HCT116 (cell line): ENCODE data around the gene SARM1.

Experiments
- CEBPB ChIP-seq: IDR thresholded peaks from 2 replicates; pipeline ENCODE4 v1.6.1; 2012; ENCODE audit warnings: low read depth
- EZH2 ChIP-seq: fragments of 200-600 bp; sonication (generic); IDR thresholded peaks from 2 replicates; pipeline ENCODE4 v1.6.1; 2017; ENCODE audit warnings: antibody characterized with exemption, mixed run types
- EZH2phosphoT487 ChIP-seq: fragments of 200-600 bp; IDR thresholded peaks from 2 replicates; pipeline ENCODE4 v1.6.1; 2018; ENCODE audit warnings: antibody characterized with exemption, borderline replicate concordance
- JUND ChIP-seq: IDR thresholded peaks from 2 replicates; pipeline ENCODE4 v1.6.1; 2012
- POLR2A ChIP-seq: IDR thresholded peaks from 2 replicates; pipeline ENCODE4 v1.7.0; 2011; ENCODE audit warnings: borderline replicate concordance; ENCODE audit not compliant: insufficient read depth, insufficient read length; ENCODE audit errors: extremely low read depth
- SIN3A ChIP-seq: IDR thresholded peaks from 2 replicates; pipeline ENCODE4 v1.6.1; 2012; ENCODE audit warnings: low read depth
- SP1 ChIP-seq: IDR thresholded peaks from 2 replicates; pipeline ENCODE4 v1.6.1; 2012; ENCODE audit warnings: low read depth
- TCF7L2 ChIP-seq: IDR thresholded peaks from 2 replicates; pipeline ENCODE4 v1.7.0; 2011; ENCODE audit warnings: borderline replicate concordance, inconsistent platforms; ENCODE audit not compliant: insufficient read depth, insufficient read length; ENCODE audit errors: extremely low read depth
- ZNF274 ChIP-seq: fragments of 200-500 bp; sonication (Bioruptor generic); IDR thresholded peaks from 2 replicates; pipeline ENCODE4 v1.6.1; 2014; ENCODE audit warnings: mild to moderate bottlenecking, low read depth, low read length, inconsistent platforms
- TF ChIP-seq, protein P1 (sequence below), 3 experiments: fragments of 200-600 bp in 1 of 3; sonication (generic) in 1 of 3; IDR thresholded peaks in 2 of 3; conservative IDR thresholded peaks in 1 of 3; 2 replicates each; pipeline ENCODE4 v1.5.1; 2012 to 2017; ENCODE audit warnings: low read depth in 2 of 3, low read length in 2 of 3, antibody characterized with exemption in 1 of 3, borderline replicate concordance in 1 of 3, control low read depth in 1 of 3, mild to moderate bottlenecking in 1 of 3, mixed read lengths in 1 of 3, mixed run types in 1 of 3, moderate library complexity in 1 of 3; ENCODE audit not compliant: insufficient read depth in 1 of 3
- TF ChIP-seq, protein P2 (sequence below): IDR thresholded peaks from 2 replicates; pipeline ENCODE4 v1.6.1; 2012

DNA sequence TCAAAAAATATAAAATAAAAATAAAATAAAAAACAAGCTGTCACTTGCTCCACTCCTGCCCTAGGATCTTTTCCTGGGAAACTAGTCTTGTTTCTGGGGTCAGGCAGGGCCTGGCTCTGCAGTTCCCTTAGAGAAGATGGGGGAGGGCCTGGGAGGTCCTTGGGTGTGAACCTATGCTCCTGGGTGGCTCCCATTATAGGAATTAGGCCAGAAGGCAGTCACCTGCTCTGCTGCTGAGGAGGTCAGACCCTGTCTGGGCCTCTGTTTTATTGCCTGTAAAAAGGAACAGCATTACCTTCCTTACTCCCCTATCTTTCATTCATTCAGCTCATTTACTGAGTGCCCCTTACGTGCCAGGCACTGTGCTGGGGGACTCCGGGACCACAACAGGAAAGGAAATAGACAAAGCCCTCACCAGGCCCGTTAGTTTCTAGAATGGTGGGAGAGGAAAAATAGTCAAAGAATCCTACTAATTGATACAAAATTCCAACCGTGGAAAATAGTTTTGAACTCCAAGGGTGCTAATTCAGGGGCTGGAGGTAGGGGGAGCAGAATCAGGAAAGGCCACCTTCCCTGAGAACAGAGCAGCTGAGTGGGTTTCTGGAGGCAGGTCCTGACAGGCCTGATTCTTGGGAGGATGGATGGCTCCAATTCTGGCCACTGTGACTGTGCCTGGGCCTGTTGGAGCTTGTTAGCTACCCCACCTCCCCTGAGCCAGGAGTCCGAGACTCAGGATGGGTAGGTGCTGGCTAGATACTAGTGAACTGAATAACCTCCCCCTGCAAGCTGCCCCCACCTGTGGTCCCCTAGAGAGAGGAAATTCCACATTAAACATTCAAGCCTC, 35.9 kb downstream of the SARM1 start:
- TF ChIP-seq, protein P1, sequence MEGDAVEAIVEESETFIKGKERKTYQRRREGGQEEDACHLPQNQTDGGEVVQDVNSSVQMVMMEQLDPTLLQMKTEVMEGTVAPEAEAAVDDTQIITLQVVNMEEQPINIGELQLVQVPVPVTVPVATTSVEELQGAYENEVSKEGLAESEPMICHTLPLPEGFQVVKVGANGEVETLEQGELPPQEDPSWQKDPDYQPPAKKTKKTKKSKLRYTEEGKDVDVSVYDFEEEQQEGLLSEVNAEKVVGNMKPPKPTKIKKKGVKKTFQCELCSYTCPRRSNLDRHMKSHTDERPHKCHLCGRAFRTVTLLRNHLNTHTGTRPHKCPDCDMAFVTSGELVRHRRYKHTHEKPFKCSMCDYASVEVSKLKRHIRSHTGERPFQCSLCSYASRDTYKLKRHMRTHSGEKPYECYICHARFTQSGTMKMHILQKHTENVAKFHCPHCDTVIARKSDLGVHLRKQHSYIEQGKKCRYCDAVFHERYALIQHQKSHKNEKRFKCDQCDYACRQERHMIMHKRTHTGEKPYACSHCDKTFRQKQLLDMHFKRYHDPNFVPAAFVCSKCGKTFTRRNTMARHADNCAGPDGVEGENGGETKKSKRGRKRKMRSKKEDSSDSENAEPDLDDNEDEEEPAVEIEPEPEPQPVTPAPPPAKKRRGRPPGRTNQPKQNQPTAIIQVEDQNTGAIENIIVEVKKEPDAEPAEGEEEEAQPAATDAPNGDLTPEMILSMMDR (IDR thresholded peaks at IDR 0.05 in 2 of 3, conservative IDR thresholded peaks at IDR 0.05 in 1 of 3; ENCODE audit: borderline replicate concordance in 1 of 3, insufficient read depth in 1 of 3, low read depth in 2 of 3, low read length in 2 of 3), result peak in 1 of 3 experiments; percentile 16; a peak in 1 of 6 replicates
- no peak for TF ChIP-seq POLR2A
- no peak for TF ChIP-seq ZNF274
- TF ChIP-seq, protein P2, sequence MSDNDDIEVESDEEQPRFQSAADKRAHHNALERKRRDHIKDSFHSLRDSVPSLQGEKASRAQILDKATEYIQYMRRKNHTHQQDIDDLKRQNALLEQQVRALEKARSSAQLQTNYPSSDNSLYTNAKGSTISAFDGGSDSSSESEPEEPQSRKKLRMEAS, result no peak
- TF ChIP-seq JUND, result no peak
- no peak for TF ChIP-seq TCF7L2
- TF ChIP-seq EZH2phosphoT487, result no peak
- no peak for TF ChIP-seq EZH2
- no peak for TF ChIP-seq CEBPB
- TF ChIP-seq SP1, result no peak
- no peak for TF ChIP-seq SIN3A
